Pancreas (tissue), 10 donors: Measurements from ENCODE around the gene CELF4. TPM values are rescaled to one million over a fixed set of nuclear protein-coding genes. Genes with fewer than 3 reads are reported as not detected.
A peak's percentile ranks its signal among the peaks of the same experiment; 100 is the strongest.

Experiments used
- ATAC-seq, 4 donors: fragments of 200-7000 bp; cut with Tn5 transposase; one replicate each; pipeline versions ENCODE4 v1.8.0 to v1.9.1; 2020; ENCODE audit warnings: mild to moderate bottlenecking in 4 of 4, moderate library complexity in 4 of 4
- DNase-seq, 6 donors: peaks; one replicate each; pipeline ENCODE4 v3.0.0-alpha.2; 2020
- FAIRE-seq: peaks from 2 replicates; lab custom pipeline; 2012; peaks lifted over from hg19 to GRCh38; lab: Jason Lieb, UNC
- H3K27ac ChIP-seq, 4 donors: fragments of 200-600 bp; sonication (generic); 1 replicate in 3 of 4; 2 replicates in 1 of 4; pipeline versions ENCODE4 v1.5.0 to v1.8.0; 2020
- H3K27me3 ChIP-seq, 4 donors: fragments of 200-600 bp; one replicate each; pipeline ENCODE4 v1.8.0; 2021
- H3K36me3 ChIP-seq, 3 donors: fragments of 200-600 bp; sonication (generic) in 1 of 3; one replicate each; pipeline versions ENCODE4 v1.5.0 to v1.8.0; 2020 to 2021
- H3K4me1 ChIP-seq, 3 donors: fragments of 200-600 bp; one replicate each; pipeline ENCODE4 v1.8.0; 2021
- H3K4me3 ChIP-seq, 4 donors: fragments of 200-600 bp; sonication (generic) in 2 of 4; one replicate each; pipeline versions ENCODE4 v1.5.0 to v1.8.0; 2020 to 2021
- H3K9me3 ChIP-seq, 4 donors: fragments of 200-600 bp; one replicate each; pipeline ENCODE4 v1.8.0; 2021
- CTCF ChIP-seq, 4 donors: fragments of 200-600 bp; sonication (generic) in 3 of 4; IDR thresholded peaks; one replicate each; pipeline versions ENCODE4 v1.5.0 to v1.8.0; 2021; ENCODE audit warnings: antibody characterized with exemption in 4 of 4
- WGBS, 2 donors: extraction: QIAGEN DNeasy Blood & Tissue Kit; methylation state at CpG; one replicate each; pipeline ENCODE4 v1.1.7; 2013; 5-methylcytosine and 5-hydroxymethylcytosine counted together
- intact Hi-C, 3 donors: fragments of 100-400 bp; cut with DNase I; formaldehyde crosslinking; loops; one replicate each; pipeline versions ENCODE4 v1.11.1 to v1.14.2; 2022
- polyA plus RNA-seq, 2 donors: library from polyadenylated mRNA; stranded (reverse); fragments of 200-250 nt; gene quantifications; one replicate each; pipeline ENCODE4 v1.2.3, GENCODE V29; 2013
- total RNA-seq, 6 donors: library from RNA; stranded (reverse); fragmentation: NEBNext Ultra II Directional in 4 of 6; extraction: Animal tissue kit (Norgen Biotek cat#: 25700) in 4 of 6; gene quantifications; one replicate each; pipeline versions ENCODE4 v1.2.1 to v1.2.4, GENCODE V29; 2021 to 2023
- donor health status: healthy with polysubstance abuse.
- donor health status: DM: no; HTN: no; CAD: no; lungs with moderate emphysema.
- donor health status: DM: no; HTN: no; CAD: no.
- donor health status: control.
- donor health status: control.
- donor health status: Bipolar disorder and iron deficiency.
- donor health status: DM: yes; HTN: yes; CAD: no.
- donor health status: DM: no; HTN: no; CAD: no.
- donor health status: DM: no; HTN: no; CAD: no.
- donor health status: DM: yes; HTN: yes; CAD: no.

CELF4 gene
- total and polyA plus RNA-seq, 8 donors: 1.0 to 10.0 (median 2.8) TPM

DNA sequence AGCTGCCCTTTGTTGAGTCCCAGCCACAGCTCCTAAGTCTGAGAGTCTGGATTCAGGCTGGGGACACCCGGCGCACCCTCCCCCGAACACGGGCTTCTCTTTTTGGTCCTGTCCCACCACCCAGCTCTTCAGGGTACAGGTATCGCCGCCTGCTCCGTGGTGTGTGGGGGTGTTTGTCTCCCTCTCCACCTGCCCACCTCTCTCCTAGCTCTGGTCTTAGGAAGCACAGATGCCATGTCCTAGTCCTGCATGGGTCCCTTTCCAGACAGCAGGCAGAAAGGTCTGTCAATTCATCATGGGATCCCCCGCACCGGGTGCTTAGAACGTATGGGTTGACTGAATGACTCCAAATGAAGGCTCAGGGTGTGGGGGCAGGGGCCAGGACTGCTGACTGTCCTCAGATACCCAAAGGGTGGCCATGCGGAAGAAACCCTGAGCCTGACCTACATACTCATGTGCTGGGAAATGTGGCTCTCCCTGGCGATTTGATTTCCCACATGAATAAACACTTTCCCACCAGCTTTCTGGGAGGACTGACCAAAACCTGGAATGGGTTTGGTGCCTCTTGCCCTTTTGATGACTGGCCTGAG is 156.8 kb downstream of the CELF4 start:
- no peak for TF ChIP-seq CTCF (IDR thresholded peaks at IDR 0.05)
- DNase-seq (no peak), FAIRE-seq (no peak), ATAC-seq (peak in 2 of 4 donors; percentile 57 to 58)
- Histone ChIP-seq H3K4me3 (no peak overlapping the region), H3K9me3 (no peaks in the 10 kb centered on the region), H3K36me3 (no peaks in the 10 kb centered on the region), H3K27me3 (no peaks in the 10 kb centered on the region), H3K4me1 (no peaks in the 10 kb centered on the region), H3K27ac (no peak overlapping the region)
- WGBS, 2 donors: 79 to 81% methylated on average over 12 of the region's 12 CpGs
- intact Hi-C loops: no loop called here

DNA sequence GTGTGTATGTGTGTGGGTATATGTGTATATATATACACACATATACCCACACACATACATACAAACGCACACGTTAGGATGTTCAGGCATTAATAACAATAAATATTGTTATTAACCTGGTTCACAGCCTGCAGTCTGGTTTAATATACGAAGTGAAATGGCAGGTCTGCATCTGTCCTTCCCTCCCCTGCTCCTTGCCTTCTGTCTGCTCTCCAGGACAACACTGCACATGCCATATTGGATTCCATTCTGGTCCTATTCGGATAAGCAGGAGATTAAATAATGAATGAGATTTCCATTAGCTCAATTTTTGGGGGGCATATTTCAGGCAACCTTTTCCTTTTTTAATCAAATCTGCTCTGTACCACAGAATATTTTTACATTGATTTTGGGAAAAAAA is 158.0 kb downstream of the CELF4 start:
- H3K9me3 ChIP-seq: no peaks in the 10 kb centered on the region
- H3K27me3 ChIP-seq: no peaks in the 10 kb centered on the region
- TF ChIP-seq CTCF (IDR thresholded peaks at IDR 0.05): no peak
- no peak overlapping the region for H3K27ac ChIP-seq
- intact Hi-C loops: no loop called here
- ATAC-seq (no peak), DNase-seq (no peak), FAIRE-seq (no peak)
- H3K36me3 ChIP-seq: no peaks in the 10 kb centered on the region
- no peak overlapping the region for H3K4me3 ChIP-seq
- WGBS, 2 donors: 51 to 55% methylated on average over 4 of the region's 4 CpGs
- H3K4me1 ChIP-seq: no peaks in the 10 kb centered on the region

- intact Hi-C loops: no loop called here
- no peak for ATAC-seq
- Histone ChIP-seq H3K27me3 (no peaks in the 10 kb centered on the region), H3K4me3 (no peak overlapping the region), H3K27ac (no peak overlapping the region), H3K4me1 (no peaks in the 10 kb centered on the region), H3K9me3 (no peaks in the 10 kb centered on the region), H3K36me3 (no peaks in the 10 kb centered on the region)
- TF ChIP-seq CTCF (IDR thresholded peaks at IDR 0.05): no peak
- no peak for DNase-seq
- 58 to 76% methylated on average over 6 of the region's 6 CpGs for WGBS, 2 donors
- no peak for FAIRE-seq
These were observed 159.8 kb downstream of the CELF4 start for GRCh38 chr18:37405772-37406171.

- intact Hi-C loops: no loop called here
- Histone ChIP-seq H3K27me3 (no peaks in the 10 kb centered on the region), H3K27ac (no peak overlapping the region), H3K9me3 (no peaks in the 10 kb centered on the region), H3K36me3 (no peaks in the 10 kb centered on the region), H3K4me3 (no peak overlapping the region), H3K4me1 (no peaks in the 10 kb centered on the region)
- TF ChIP-seq CTCF (IDR thresholded peaks at IDR 0.05): no peak
- ATAC-seq (no peak), FAIRE-seq (no peak), DNase-seq (no peak)
- 69 to 74% methylated on average over 4 of the region's 4 CpGs for WGBS, 2 donors
These were observed 160.4 kb downstream of the CELF4 start for GRCh38 chr18:37405229-37405628.

- WGBS, 2 donors: 66 to 75% methylated on average over 3 of the region's 3 CpGs
These were observed 161.8 kb downstream of the CELF4 start for GRCh38 chr18:37403788-37404187.

More at GRCh38 chr18:37403788-37404187, 161.8 kb downstream of the CELF4 start:
- Histone ChIP-seq H3K4me3 (no peak overlapping the region), H3K27me3 (no peaks in the 10 kb centered on the region), H3K27ac (no peak overlapping the region), H3K4me1 (no peaks in the 10 kb centered on the region), H3K36me3 (no peaks in the 10 kb centered on the region), H3K9me3 (no peaks in the 10 kb centered on the region)
- FAIRE-seq (no peak), ATAC-seq (peak in 2 of 4 donors; percentile 15 to 25), DNase-seq (no peak)
- intact Hi-C loops: no loop called here
- no peak for TF ChIP-seq CTCF (IDR thresholded peaks at IDR 0.05)
